Progenitor cell of endocrine pancreas (in vitro differentiated cells): Measurements from ENCODE around the gene FGF10. TPM values are rescaled to one million over a fixed set of nuclear protein-coding genes. Genes with fewer than 3 reads are reported as not detected.

Experiments used
- DNase-seq: peaks from one replicate; pipeline ENCODE4 v3.0.0; 2021; ENCODE audit warnings: low spot score; ENCODE audit not compliant: unreplicated experiment
- H3K27ac Mint-ChIP-seq: 2 replicates; pipeline ENCODE4 v1.8.0; 2021; ENCODE audit warnings: mild to moderate bottlenecking, moderate library complexity, mixed read lengths
- H3K27me3 Mint-ChIP-seq: 2 replicates; pipeline ENCODE4 v1.8.0; 2021; ENCODE audit warnings: mixed read lengths
- H3K36me3 Mint-ChIP-seq: 2 replicates; pipeline ENCODE4 v1.8.0; 2022; ENCODE audit warnings: mixed read lengths; ENCODE audit not compliant: insufficient read depth
- H3K4me1 Mint-ChIP-seq: 2 replicates; pipeline ENCODE4 v1.8.0; 2021; ENCODE audit warnings: low read depth, mixed read lengths
- H3K4me3 Mint-ChIP-seq: 2 replicates; pipeline ENCODE4 v1.8.0; 2021; ENCODE audit warnings: low read depth, mild to moderate bottlenecking, moderate library complexity, mixed read lengths
- H3K9me3 Mint-ChIP-seq: 2 replicates; pipeline ENCODE4 v1.8.0; 2021; ENCODE audit warnings: low read depth, mixed read lengths
- total RNA-seq: library from RNA; stranded (reverse); gene quantifications from 2 replicates; pipeline ENCODE4 v1.2.1, GENCODE V29; 2021
- TF ChIP-seq, protein P1 (sequence below): fragments of 200-600 bp; sonication (generic); IDR thresholded peaks from one replicate; pipeline ENCODE4 v1.5.0; 2021; ENCODE audit warnings: antibody characterized with exemption, mild to moderate bottlenecking; ENCODE audit not compliant: unreplicated experiment

Gene FGF10
- total RNA-seq, 1 donor from 2014 or later: 2.7 TPM

DNA sequence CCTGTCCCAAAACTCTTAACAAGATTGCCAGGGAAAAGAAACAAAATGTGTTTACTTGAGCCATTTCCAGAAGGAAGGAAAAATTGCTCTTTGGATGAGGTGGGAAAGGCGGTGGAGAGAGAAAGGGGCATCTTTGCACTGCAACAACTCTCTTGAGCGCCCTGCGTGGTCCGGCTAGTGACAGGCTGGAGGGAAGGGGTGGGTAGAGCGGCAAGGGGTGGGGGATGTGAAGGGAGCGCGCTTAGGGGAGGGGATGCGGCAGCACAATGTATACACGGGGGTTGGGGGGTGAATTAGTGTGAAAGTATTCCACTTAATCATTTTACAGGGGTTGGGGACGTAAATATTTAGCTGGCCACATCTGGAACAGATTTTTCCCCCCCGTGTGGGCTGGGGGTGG, 1.3 kb downstream of the FGF10 start:
- Mint-ChIP-seq H3K27me3 (peaks cover 46% of the 10 kb centered on the region), H3K27ac (no peak overlapping the region), H3K36me3 (no peaks in the 10 kb centered on the region), H3K9me3 (no peaks in the 10 kb centered on the region), H3K4me1 (peaks cover 35% of the 10 kb centered on the region), H3K4me3 (peak overlapping the region; percentile 91)
- no peak for DNase-seq
- TF ChIP-seq, protein P1, sequence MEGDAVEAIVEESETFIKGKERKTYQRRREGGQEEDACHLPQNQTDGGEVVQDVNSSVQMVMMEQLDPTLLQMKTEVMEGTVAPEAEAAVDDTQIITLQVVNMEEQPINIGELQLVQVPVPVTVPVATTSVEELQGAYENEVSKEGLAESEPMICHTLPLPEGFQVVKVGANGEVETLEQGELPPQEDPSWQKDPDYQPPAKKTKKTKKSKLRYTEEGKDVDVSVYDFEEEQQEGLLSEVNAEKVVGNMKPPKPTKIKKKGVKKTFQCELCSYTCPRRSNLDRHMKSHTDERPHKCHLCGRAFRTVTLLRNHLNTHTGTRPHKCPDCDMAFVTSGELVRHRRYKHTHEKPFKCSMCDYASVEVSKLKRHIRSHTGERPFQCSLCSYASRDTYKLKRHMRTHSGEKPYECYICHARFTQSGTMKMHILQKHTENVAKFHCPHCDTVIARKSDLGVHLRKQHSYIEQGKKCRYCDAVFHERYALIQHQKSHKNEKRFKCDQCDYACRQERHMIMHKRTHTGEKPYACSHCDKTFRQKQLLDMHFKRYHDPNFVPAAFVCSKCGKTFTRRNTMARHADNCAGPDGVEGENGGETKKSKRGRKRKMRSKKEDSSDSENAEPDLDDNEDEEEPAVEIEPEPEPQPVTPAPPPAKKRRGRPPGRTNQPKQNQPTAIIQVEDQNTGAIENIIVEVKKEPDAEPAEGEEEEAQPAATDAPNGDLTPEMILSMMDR: no peak

DNA sequence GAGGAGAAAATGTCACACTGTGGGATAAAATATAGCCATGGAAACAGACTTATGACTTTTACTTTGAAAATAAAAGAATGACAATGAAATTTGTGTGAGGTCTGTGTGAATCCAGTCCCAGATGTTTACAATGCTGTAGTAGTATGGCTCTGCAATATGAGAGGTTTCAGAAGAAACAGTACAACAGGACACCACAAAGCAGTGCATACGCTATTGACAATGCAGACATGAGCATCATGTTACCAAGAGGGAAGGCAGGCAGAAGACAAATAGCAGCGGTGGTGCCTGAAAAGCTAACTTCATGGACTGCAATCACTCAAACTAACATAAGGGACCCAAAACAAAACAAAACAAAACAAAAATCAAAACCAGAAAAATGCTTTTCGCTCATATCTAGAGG, 1.8 kb downstream of the FGF10 start:
- no peaks in the 10 kb centered on the region for H3K9me3 Mint-ChIP-seq
- TF ChIP-seq, protein P1: no peak
- H3K4me3 Mint-ChIP-seq: peak overlapping the region; percentile 91
- H3K36me3 Mint-ChIP-seq: no peaks in the 10 kb centered on the region
- DNase-seq: no peak
- H3K27me3 Mint-ChIP-seq: peaks cover 43% of the 10 kb centered on the region
- peak overlapping the region; percentile 65 for H3K27ac Mint-ChIP-seq
- peaks cover 35% of the 10 kb centered on the region for H3K4me1 Mint-ChIP-seq

DNA sequence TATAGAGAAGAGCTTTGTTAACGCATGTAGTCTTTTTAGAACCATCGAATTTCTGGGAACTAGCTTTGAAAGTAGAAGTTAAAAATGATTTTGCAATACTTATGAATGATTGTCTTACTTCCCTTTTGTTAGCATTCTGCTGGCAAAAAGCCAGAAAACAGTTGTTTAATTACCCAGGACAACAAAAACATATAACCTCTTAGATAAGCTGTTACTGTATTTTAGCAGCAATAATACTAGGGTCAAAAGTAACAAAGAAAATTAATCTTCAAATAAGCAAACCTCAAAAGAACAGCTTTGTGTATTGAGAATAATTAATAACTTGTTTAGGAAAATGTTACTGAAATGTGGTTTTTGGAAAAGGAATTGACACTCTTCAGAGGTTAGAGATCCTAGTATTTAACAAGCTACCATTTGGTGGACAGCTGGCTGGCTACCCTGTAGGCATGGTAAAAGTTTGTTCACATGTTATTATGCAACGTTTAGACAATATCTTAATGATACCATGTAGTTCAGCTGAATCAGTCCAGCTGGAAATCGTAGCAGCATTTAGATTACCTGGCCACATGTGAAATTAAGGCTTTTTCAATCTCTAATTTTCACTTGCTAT, 3.8 kb downstream of the FGF10 start:
- no peak for DNase-seq
- no peaks in the 10 kb centered on the region for H3K36me3 Mint-ChIP-seq
- peaks cover 34% of the 10 kb centered on the region for H3K4me1 Mint-ChIP-seq
- peaks cover 30% of the 10 kb centered on the region for H3K27me3 Mint-ChIP-seq
- TF ChIP-seq, protein P1: no peak
- H3K9me3 Mint-ChIP-seq: no peaks in the 10 kb centered on the region
- H3K27ac Mint-ChIP-seq: no peak overlapping the region
- H3K4me3 Mint-ChIP-seq: no peak overlapping the region

DNA sequence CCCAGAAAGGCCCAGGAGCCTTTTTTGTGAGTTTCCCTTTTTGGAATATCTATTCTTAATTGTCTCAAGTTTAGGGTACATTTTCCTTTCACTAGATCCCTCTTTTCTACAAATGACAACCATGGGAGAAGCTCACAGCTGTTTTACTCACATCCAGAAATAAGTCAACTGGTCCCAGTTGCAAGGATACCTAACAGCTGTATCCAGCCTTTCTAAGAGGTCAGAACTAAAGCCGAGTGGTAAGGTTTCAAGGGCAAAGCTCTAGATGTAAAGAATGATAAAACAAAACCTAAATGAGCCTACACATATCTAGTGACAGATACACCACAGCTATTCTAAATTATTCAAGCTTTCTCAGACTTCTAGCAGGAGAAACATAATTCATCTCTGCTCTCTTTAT, 4.4 kb downstream of the FGF10 start:
- TF ChIP-seq, protein P1: no peak
- H3K27ac Mint-ChIP-seq: no peak overlapping the region
- no peaks in the 10 kb centered on the region for H3K9me3 Mint-ChIP-seq
- no peaks in the 10 kb centered on the region for H3K36me3 Mint-ChIP-seq
- H3K4me3 Mint-ChIP-seq: no peak overlapping the region
- H3K27me3 Mint-ChIP-seq: peaks cover 24% of the 10 kb centered on the region
- DNase-seq: no peak
- H3K4me1 Mint-ChIP-seq: peaks cover 28% of the 10 kb centered on the region

DNA sequence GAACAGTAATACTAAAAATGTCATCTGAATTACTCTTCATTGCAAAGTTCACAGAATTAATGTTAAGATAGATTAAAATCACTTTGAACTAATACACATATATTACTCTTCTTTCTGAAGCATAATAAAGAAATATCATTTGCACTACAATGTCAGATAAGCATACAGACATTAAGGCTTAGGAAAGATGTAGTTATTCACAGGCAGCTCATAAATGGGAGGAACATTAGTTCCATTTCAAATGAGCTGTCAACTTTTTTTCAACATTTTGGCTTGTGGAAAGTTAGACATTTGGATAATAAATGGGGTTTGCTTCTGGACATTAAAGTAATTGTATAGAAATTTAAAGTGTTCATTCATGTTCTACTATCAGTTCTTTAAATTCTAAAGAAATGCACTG, 6.3 kb downstream of the FGF10 start:
- Mint-ChIP-seq H3K4me3 (no peak overlapping the region), H3K36me3 (no peaks in the 10 kb centered on the region), H3K4me1 (peaks cover 18% of the 10 kb centered on the region), H3K9me3 (no peaks in the 10 kb centered on the region), H3K27ac (no peak overlapping the region), H3K27me3 (peaks cover 9% of the 10 kb centered on the region)
- TF ChIP-seq, protein P1: no peak
- no peak for DNase-seq
